Glutamatergic neuron (in vitro differentiated cells): ENCODE data around the gene SPATS1. TPM values are rescaled to one million over a fixed set of nuclear protein-coding genes. Genes with fewer than 3 reads are reported as not detected.

Experiments used
- DNase-seq: peaks from one replicate; pipeline ENCODE4 v3.0.0; 2022
- H3K27ac Mint-ChIP-seq: one replicate; pipeline ENCODE4 v1.8.0; 2020; ENCODE audit warnings: mild to moderate bottlenecking, mixed read lengths, inconsistent platforms; ENCODE audit not compliant: unreplicated experiment
- H3K27me3 Mint-ChIP-seq: one replicate; pipeline ENCODE4 v1.8.0; 2020; ENCODE audit warnings: mild to moderate bottlenecking, moderate library complexity, mixed read lengths, inconsistent platforms; ENCODE audit not compliant: unreplicated experiment
- H3K36me3 Mint-ChIP-seq: one replicate; pipeline ENCODE4 v1.8.0; 2020; ENCODE audit warnings: mild to moderate bottlenecking, mixed read lengths, inconsistent platforms; ENCODE audit not compliant: unreplicated experiment
- H3K4me1 Mint-ChIP-seq: one replicate; pipeline ENCODE4 v1.8.0; 2020; ENCODE audit warnings: mild to moderate bottlenecking, low read depth, mixed read lengths, inconsistent platforms; ENCODE audit not compliant: unreplicated experiment
- H3K4me3 Mint-ChIP-seq: one replicate; pipeline ENCODE4 v1.8.0; 2020; ENCODE audit warnings: mild to moderate bottlenecking, mixed read lengths, inconsistent platforms; ENCODE audit not compliant: unreplicated experiment
- H3K9me3 Mint-ChIP-seq: one replicate; pipeline ENCODE4 v1.8.0; 2020; ENCODE audit warnings: mild to moderate bottlenecking, moderate library complexity, mixed read lengths, inconsistent platforms; ENCODE audit not compliant: unreplicated experiment
- CTCF ChIP-seq: fragments of 200-600 bp; sonication (generic); IDR thresholded peaks from one replicate; pipeline ENCODE4 v1.5.0; 2021; ENCODE audit not compliant: partially characterized antibody, unreplicated experiment
- total RNA-seq: library from RNA; stranded (reverse); fragmentation: NEBNext Ultra II Directional; extraction: Animal tissue kit (Norgen Biotek cat#: 25700); gene quantifications from one replicate; pipeline ENCODE4 v1.2.1, GENCODE V29; 2021; ENCODE audit not compliant: unreplicated experiment

The SPATS1 gene
- total RNA-seq, 1 donor from 2014 or later, result not detected

GRCh38 chr6:44352259-44352658 is 9.8 kb downstream of the SPATS1 start:
- no peak for TF ChIP-seq CTCF
- no peak overlapping the region for H3K27ac Mint-ChIP-seq

DNA sequence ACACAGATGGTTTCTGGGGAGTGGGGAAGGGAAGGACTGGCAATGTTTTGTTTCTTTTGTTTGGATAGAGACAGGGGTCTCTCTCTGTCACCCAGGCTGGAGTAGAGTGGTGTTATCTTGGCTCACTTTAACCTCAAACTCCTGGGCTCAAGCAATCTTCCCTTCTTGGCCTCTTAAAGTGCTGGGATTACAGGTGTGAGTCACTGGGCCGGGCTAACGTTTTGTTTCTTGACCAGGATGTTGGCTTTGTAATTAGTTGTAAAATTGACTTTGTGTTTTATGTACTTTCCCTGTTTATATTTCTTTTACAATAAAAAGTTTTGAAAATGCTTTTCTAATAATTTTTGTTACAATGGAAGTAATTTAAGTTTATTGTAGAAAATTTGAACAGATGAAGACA is 10.9 kb downstream of the SPATS1 start:
- Mint-ChIP-seq H3K9me3 (peaks cover 2% of the 10 kb centered on the region), H3K4me1 (no peaks in the 10 kb centered on the region), H3K36me3 (peaks cover 6% of the 10 kb centered on the region), H3K27ac (no peak overlapping the region), H3K27me3 (peaks cover 2% of the 10 kb centered on the region), H3K4me3 (no peak overlapping the region)
- TF ChIP-seq CTCF, result no peak
- no peak for DNase-seq

More at GRCh38 chr6:44352259-44352658, 9.8 kb downstream of the SPATS1 start:
- H3K36me3 Mint-ChIP-seq, result peaks cover 6% of the 10 kb centered on the region
- H3K4me3 Mint-ChIP-seq, result no peak overlapping the region
- no peak for DNase-seq
- no peaks in the 10 kb centered on the region for H3K4me1 Mint-ChIP-seq
- H3K27me3 Mint-ChIP-seq, result peaks cover 2% of the 10 kb centered on the region
- H3K9me3 Mint-ChIP-seq, result peaks cover 2% of the 10 kb centered on the region

GRCh38 chr6:44355640-44356039 is 13.2 kb downstream of the SPATS1 start:
- H3K27me3 Mint-ChIP-seq, result peaks cover 2% of the 10 kb centered on the region
- H3K27ac Mint-ChIP-seq, result no peak overlapping the region
- H3K4me3 Mint-ChIP-seq, result no peak overlapping the region
- no peak for DNase-seq
- peaks cover 6% of the 10 kb centered on the region for H3K36me3 Mint-ChIP-seq
- no peaks in the 10 kb centered on the region for H3K4me1 Mint-ChIP-seq
- H3K9me3 Mint-ChIP-seq, result peaks cover 2% of the 10 kb centered on the region
- no peak for TF ChIP-seq CTCF

DNA sequence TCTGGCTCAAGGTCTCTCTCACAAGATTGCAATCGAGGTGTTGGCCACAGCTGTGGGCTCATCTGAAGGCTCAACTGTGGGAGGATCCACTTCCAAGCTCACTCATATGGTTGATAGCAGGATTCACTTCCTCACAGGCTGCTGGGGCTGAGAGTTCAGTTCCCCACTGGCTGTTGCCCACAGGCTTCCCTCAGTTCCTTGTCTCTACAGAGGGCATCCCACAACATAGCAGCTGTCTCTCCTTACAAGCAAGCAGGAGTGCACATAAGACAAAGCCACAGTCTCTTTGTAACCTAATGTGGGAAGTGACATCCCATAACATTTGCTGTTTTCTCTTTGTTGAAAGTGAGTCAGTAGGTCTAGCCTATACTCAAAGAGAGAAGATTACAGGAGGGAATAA is 14.0 kb downstream of the SPATS1 start:
- Mint-ChIP-seq H3K27me3 (peaks cover 2% of the 10 kb centered on the region), H3K4me3 (no peak overlapping the region), H3K9me3 (peaks cover 2% of the 10 kb centered on the region), H3K36me3 (peaks cover 6% of the 10 kb centered on the region), H3K27ac (no peak overlapping the region), H3K4me1 (no peaks in the 10 kb centered on the region)
- no peak for TF ChIP-seq CTCF
- DNase-seq, result no peak

DNA sequence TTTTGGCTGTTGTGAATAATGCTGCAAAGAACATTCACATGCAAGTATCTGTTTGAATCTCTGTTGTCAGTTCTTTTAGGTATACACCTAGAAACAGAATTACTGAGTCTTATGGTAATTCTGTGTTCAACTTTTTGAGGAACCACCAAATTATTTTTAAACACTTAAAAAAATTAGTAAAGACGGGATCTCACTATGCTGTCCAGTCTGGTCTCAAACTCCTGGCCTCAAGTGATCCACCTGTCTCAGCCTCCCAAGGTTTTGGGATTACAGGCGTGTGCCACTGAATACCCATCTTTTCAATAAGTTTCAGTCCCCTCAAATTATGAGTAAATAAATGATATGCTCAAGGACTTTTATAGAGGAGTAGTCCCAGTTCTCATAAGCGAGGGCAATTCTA is 17.5 kb downstream of the SPATS1 start:
- H3K27me3 Mint-ChIP-seq, result peaks cover 2% of the 10 kb centered on the region
- H3K4me1 Mint-ChIP-seq, result no peaks in the 10 kb centered on the region
- no peak overlapping the region for H3K27ac Mint-ChIP-seq
- TF ChIP-seq CTCF, result no peak
- H3K9me3 Mint-ChIP-seq, result peaks cover 4% of the 10 kb centered on the region
- no peak overlapping the region for H3K4me3 Mint-ChIP-seq
- DNase-seq, result no peak
- peaks cover 6% of the 10 kb centered on the region for H3K36me3 Mint-ChIP-seq
